ENCODE measurements around the gene TCF12. TPM values are rescaled to one million over a fixed set of nuclear protein-coding genes. Genes with fewer than 3 reads are reported as not detected.

The TCF12 gene
- total and polyA plus RNA-seq, 2 of the 8 experiments (the other 6 are each of a cell fraction or from before 2014, with no cell fraction given) = 85.8 to 101 TPM

DNA sequence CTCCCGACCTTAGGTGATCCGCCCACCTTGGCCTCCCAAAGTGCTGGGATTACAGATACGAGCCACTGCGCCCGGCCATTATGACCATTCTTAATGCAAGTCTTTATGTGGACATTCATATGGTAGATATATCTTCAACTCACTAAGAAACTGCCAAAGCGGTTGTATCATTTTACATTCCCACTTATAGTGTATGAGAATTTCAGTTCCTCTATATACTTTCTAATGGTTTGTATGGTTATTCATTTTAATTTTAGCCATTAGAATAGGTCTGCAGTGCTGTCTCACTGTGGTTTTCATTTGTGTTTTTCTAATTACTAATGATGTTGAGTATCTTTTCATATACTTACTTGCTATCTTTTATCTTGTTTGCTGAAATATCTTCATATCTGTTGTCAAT lies 32.5 kb downstream of the TCF12 start:
- ChIA-PET POLR2A (ENCODE audit: partially characterized antibody) (no interaction called here), CTCF (ENCODE audit: partially characterized antibody) (interaction anchor here (0.7 kb wide), 1 partner anchor 220 kb away, joined by 3 read pairs; no protein-coding TSS in a partner anchor)
- H2BK15ac ChIP-seq (ENCODE audit: low read length) = no peak overlapping the region
- FAIRE-seq = no peak
- H2AFZ ChIP-seq (ENCODE audit: low read length) = no peak overlapping the region
- no peak overlapping the region for H3K14ac ChIP-seq (ENCODE audit: insufficient read length)
- H3K18ac ChIP-seq (ENCODE audit: extremely low read depth, low read length) = no peak overlapping the region
- no peak overlapping the region for H2BK5ac ChIP-seq (ENCODE audit: low read depth, low read length)
- H3K4ac ChIP-seq (replicated peaks; ENCODE audit: insufficient read length, low read depth, low read length) = no peak overlapping the region
- peaks cover 0 to 96% of the 10 kb centered on the region in 2 experiments; a peak in 2 of 4 replicates for H3K79me2 ChIP-seq (ENCODE audit: control insufficient read depth in 1 of 2, insufficient read depth in 2 of 2, low read length in 2 of 2)
- H3K4me1 ChIP-seq (replicated peaks in 1 of 4; ENCODE audit: control insufficient read depth in 3 of 4, insufficient read depth in 4 of 4, low read length in 3 of 4) = no peaks in the 10 kb centered on the region; a peak in 1 of 7 replicates
- H3K36me3 ChIP-seq (ENCODE audit: control insufficient read depth in 2 of 4, insufficient read depth in 4 of 4, low read length in 3 of 4) = peaks cover 0 to 3% (median 0%) of the 10 kb centered on the region in 4 experiments; a peak in 1 of 8 replicates
- H3K23me2 ChIP-seq (ENCODE audit: low read depth, low read length) = no peaks in the 10 kb centered on the region
- no peak overlapping the region for H2BK12ac ChIP-seq (ENCODE audit: low read depth, low read length)
- H4K20me1 ChIP-seq (replicated peaks in 1 of 2; ENCODE audit: control insufficient read depth in 1 of 2, insufficient read depth in 2 of 2, low read length in 2 of 2) = peaks cover 3 to 6% of the 10 kb centered on the region in 2 experiments
- no peak overlapping the region for H3K9ac ChIP-seq (replicated peaks in 1 of 4; ENCODE audit: extremely low read depth in 1 of 4, low read depth in 3 of 4, low read length in 3 of 4)
- H2BK120ac ChIP-seq (replicated peaks; ENCODE audit: low read depth, low read length) = no peak overlapping the region
- no peak overlapping the region for H4K8ac ChIP-seq (ENCODE audit: extremely low read depth, insufficient read depth, low read length)
- H4K5ac ChIP-seq (ENCODE audit: insufficient read length, low read depth, low read length) = no peak overlapping the region
- H3K4me2 ChIP-seq (ENCODE audit: insufficient read depth in 1 of 2, low read depth in 2 of 2, low read length in 2 of 2) = no peak overlapping the region
- no peaks in the 10 kb centered on the region for H3K27me3 ChIP-seq (replicated peaks in 1 of 4; ENCODE audit: control insufficient read depth in 3 of 4, extremely low read depth in 1 of 4, insufficient read depth in 3 of 4, low read length in 3 of 4)
- H3K27ac ChIP-seq (ENCODE audit: low read depth, low read length) = no peak overlapping the region
- H3K9me3 ChIP-seq (ENCODE audit: insufficient read depth in 2 of 2, low read depth in 1 of 2, low read length in 1 of 2) = no peaks in the 10 kb centered on the region; a peak in 1 of 4 replicates
- no peak overlapping the region for H4K91ac ChIP-seq (replicated peaks; ENCODE audit: insufficient read length, low read length)
- H3K56ac ChIP-seq (replicated peaks; ENCODE audit: insufficient read length, low read depth, low read length) = no peak overlapping the region
- whole genome bisulfite sequencing, 2 experiments (ENCODE audit: extremely low coverage in 1 of 2, insufficient coverage in 1 of 2, insufficient read length in 1 of 2, insufficient replicate concordance in 2 of 2, low coverage in 1 of 2, low lambda C conversion rate in 2 of 2, missing lambda C conversion rate in 1 of 2) = 90% methylated on average over 6 of the region's 6 CpGs; no CpG with 5 or more reads in 1 of the 2 experiments
- H3K23ac ChIP-seq (ENCODE audit: insufficient read length) = no peak overlapping the region
- H3K79me1 ChIP-seq (ENCODE audit: low read depth, low read length) = no peaks in the 10 kb centered on the region
- H2BK20ac ChIP-seq (ENCODE audit: low read length) = no peak overlapping the region
- H3K4me3 ChIP-seq (ENCODE audit: extremely low read depth in 1 of 4, insufficient read depth in 2 of 4, low read depth in 3 of 4, low read length in 4 of 4) = no peak overlapping the region
- H2AK5ac ChIP-seq (ENCODE audit: low read depth, low read length) = no peak overlapping the region
- DNase-seq (ENCODE audit: low read depth in 1 of 2, low spot score in 2 of 2) = no peak
- TF ChIP-seq TAF7 (optimal IDR thresholded peaks at IDR 0.05; ENCODE audit: borderline replicate concordance, low read depth, low read length) (no peak), NRF1 (IDR thresholded peaks at IDR 0.05; ENCODE audit: low read depth, low read length) (no peak), GTF2F1 (IDR thresholded peaks at IDR 0.05; ENCODE audit: borderline replicate concordance, low read depth, low read length) (no peak), JUN (IDR thresholded peaks at IDR 0.05; ENCODE audit: low read depth, low read length) (no peak), CBX8 (IDR thresholded peaks at IDR 0.05; ENCODE audit: borderline replicate concordance, low read depth, low read length) (no peak), EGR1 (IDR thresholded peaks at IDR 0.05; ENCODE audit: borderline replicate concordance, low read depth, low read length) (no peak), SUZ12 (IDR thresholded peaks at IDR 0.05; ENCODE audit: low read length) (no peak), NANOG (IDR thresholded peaks at IDR 0.05; ENCODE audit: insufficient read depth, low read depth, low read length, poor library complexity, severe bottlenecking) (no peak), ZNF274 (IDR thresholded peaks at IDR 0.05; ENCODE audit: borderline replicate concordance, extremely low read depth, low read length) (no peak), TAF1 (IDR thresholded peaks at IDR 0.05; ENCODE audit: low read depth, low read length) (no peak), RFX5 (IDR thresholded peaks at IDR 0.05; ENCODE audit: borderline replicate concordance, low read depth, low read length) (no peak)
- TF ChIP-seq, protein P1, sequence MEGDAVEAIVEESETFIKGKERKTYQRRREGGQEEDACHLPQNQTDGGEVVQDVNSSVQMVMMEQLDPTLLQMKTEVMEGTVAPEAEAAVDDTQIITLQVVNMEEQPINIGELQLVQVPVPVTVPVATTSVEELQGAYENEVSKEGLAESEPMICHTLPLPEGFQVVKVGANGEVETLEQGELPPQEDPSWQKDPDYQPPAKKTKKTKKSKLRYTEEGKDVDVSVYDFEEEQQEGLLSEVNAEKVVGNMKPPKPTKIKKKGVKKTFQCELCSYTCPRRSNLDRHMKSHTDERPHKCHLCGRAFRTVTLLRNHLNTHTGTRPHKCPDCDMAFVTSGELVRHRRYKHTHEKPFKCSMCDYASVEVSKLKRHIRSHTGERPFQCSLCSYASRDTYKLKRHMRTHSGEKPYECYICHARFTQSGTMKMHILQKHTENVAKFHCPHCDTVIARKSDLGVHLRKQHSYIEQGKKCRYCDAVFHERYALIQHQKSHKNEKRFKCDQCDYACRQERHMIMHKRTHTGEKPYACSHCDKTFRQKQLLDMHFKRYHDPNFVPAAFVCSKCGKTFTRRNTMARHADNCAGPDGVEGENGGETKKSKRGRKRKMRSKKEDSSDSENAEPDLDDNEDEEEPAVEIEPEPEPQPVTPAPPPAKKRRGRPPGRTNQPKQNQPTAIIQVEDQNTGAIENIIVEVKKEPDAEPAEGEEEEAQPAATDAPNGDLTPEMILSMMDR (IDR thresholded peaks at IDR 0.05; ENCODE audit: control extremely low read depth in 1 of 3, insufficient read depth in 1 of 3, low read depth in 1 of 3, low read length in 3 of 3) = no peak
